ENCODE measurements around the gene FRG2.
"Not testable (repeated sequence)": the region's sequence is repeated elsewhere in the genome, so short reads cannot be mapped to it uniquely, and the experiment has no call there.

Gene FRG2

GRCh38 chr4:190015538-190016368 is 11.3 kb downstream of the FRG2 start:
- no peak for DNase-seq

- no peak for DNase-seq
Observed at GRCh38 chr4:190014771-190015537, 12.1 kb downstream of the FRG2 start.

DNA sequence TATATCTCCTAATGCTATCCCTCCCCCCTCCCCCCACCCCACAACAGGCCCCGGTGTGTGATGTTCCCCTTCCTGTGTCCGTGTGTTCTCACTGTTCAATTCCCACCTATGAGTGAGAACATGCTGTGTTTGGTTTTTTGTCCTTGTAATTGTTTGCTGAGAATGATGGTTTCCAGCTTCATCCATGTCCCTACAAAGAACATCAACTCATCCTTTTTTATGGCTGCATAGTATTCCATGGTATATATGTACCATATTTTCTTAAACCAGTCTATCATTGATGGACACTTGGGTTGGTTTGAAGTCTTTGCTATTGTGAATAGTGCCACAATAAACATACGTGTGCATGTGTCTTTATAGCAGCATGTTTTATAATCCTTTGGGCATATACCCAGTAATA is 37.1 kb downstream of the FRG2 start:
- DNase-seq: not testable (repeated sequence)

DNA sequence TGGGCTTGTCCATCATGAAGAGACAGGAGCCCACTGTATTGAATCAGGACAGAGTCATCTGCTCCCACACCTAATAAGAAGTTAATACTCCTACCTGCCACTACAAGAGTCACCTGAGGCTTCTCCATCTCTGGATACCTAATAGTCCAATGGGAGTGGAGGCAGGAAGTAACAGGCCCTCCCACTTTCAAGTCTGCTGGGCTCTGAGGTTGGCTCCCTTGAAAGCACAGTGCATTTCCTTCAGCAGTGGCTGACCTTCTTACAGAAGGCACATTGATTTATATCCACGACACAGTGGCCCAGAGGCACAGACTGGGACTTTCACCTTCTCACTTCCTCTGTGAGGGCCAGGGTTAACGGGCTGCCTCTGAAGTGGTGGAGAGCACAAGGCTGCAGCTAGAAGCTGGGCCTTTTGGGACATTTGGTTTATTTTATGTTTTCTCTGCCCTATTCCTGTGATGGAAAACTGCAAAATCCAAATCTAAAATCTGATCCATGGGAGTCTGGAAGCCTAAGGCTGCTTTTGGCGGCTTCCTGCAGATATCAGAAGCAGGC is 38.1 kb downstream of the FRG2 start:
- no peak for DNase-seq

DNA sequence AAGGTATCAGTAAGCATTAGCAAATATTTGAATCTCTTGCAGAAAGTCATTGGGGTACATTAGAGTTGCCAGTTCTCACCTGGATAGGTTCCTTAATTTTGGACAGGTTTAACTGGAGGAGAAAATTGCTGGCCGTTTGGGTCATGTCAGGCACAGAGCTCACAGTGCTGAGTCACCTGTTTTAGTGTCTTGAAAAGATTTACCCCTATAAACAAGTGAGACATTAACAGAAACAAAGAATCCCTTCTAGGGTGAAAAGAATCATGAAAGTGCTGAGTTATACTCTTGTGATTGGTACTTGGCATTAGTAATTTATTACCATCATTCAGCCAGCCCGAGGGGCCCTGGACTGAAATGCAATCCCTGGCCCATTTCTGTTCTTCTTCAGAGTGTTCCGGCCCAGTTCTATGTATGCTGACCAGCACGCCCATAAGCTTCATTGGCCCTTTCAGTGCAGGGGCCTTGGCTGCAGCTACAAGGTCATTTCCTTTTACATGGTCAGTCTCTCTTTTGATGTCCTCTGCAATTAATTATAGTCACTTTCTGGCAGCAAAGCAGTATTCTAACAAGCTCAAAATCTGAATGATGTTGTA is 41.3 kb downstream of the FRG2 start:
- DNase-seq: not testable (repeated sequence)

DNA sequence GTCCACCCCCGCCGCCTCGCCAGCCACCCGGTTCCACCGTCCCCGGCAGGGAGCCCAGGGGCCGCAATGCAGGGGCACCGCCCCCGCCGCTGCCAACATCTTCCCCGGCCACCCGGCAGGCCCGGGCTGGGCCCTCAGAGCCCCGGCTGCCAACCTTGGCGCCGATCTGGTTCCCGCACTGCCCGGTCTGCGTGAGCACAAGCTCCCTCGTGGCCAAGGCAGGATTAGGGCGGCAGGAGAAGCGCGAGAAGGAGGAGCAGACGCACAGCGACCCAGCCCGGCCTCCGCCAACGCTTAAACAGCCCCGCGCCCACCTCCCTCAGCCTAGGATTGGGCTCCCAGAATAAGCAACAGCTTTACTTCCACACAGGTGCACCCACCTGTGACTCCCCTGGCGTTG is 42.4 kb downstream of the FRG2 start:
- DNase-seq: not testable (repeated sequence)

DNA sequence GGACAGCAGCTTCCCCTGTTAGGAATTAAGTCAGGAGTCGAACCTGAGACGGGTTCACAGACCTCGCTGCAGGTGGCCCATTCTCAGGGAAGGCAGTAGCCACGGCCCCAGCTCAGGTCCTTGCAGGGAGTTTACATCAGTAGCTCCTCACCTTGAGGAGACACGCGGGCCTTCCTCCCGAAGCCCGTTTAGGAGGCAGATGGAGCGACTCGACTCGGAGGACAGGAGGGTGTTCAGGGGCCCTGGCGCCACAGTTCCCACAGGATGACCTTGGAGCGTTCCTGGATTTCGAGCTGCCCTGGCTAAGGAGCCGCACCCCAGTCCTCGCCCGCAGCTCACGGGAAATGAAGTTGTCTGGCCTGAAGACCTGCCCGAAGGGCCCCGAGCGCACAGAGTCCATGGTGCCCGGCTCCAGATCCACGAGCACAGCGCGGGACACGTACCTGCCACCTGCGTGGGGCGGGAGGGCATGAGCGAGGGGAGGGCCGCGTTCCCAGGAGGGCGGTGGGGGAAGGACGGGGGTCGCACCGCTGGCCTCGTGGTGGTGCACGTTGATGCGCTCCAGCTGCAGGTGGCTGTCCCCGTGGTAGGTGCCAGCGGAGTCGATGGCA is 43.0 kb downstream of the FRG2 start:
- not testable (repeated sequence) for DNase-seq

DNA sequence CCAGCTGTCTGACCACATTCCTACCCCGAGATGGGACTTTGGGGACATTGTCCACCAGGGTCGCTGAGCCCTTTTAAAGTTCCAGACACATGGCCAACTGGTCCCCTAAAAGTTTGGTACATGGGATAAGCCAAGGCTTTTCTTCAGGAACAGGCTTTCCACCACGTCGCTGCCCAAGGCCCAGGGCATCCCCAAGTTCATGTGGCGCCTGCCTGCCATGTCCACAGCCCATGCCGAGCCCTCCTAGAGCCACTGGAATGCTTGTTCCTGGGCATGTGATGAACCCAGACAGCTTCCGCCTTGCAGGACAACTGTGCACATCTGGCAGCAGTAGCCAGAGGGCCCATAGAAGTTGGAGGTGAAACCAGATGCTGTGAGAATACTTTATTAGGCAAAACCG is 45.1 kb downstream of the FRG2 start:
- no peak for DNase-seq

DNA sequence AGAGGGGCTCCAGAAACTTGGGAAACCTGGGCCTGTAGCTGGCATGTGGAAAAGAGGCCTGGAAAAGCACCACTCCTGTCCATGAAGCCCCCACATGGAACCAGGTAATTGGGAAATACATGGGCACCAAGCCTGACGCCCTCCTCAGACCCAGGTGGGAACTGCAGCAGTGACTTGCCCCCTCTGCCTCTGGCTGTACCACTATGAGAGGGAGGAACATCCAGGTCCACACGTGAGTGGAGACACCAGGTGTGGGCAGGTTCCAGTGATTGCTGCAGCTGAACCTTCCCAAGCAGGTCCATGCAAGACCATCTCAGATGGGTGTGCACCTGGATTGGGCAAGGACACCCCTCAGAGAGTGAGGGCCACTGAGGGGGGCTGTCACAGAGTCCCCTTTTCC is 46.8 kb downstream of the FRG2 start:
- not testable (repeated sequence) for DNase-seq

DNA sequence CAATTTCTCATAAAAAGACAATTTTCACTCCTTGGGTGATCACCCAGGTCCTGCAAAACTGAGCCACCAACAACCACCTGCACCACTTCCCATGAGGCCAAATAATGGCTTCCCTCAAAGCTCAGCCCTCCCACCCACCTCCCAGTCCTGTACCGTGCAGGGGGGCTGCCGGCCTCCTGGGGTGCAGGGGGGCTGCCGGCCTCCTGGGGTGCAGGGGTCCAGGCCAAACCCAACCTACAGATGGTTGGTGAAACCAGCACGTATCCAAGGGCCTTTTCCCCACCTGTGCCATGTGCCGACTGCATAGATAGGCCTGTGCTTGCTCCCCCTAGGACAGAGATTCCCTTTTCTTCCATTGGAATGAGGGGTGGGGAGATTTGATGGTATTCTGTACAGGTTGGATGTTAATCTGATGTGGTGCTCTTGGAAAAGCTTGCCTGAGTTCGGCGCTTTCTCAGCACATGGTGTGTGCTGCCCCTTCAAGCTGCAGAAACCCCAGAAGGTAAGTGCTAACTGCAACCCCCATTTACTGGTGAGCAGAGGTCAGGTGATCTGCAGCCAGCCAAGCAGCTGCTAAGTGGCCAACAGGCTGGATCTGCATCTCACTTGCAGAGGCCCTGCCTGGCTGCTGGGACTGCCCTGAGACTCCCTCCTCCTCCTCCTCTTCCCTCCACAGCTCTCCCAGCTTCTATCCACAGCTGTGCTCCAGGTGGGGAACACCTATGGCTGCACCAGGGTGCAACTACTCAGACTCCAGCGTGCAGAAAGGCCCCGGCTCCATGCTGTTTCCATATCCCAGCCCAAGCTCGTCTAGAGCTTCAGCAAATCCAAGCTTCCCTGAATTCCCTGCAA is 47.6 kb downstream of the FRG2 start:
- no peak for DNase-seq
